Astrocyte of the spinal cord (primary cell): Measurements from ENCODE around the gene SLC22A4.
A peak's percentile ranks its signal among the peaks of the same experiment; 100 is the strongest.

ENCODE experiments used
- DNase-seq: peaks from one replicate; pipeline ENCODE4 v3.0.0; 2011; ENCODE audit warnings: low read depth, low spot score
- H3K4me3 ChIP-seq: 2 replicates; pipeline ENCODE4 v1.5.1; 2011; ENCODE audit warnings: low read depth, mild to moderate bottlenecking, low read length, moderate library complexity
- CTCF ChIP-seq: IDR thresholded peaks from 2 replicates; pipeline ENCODE4 v1.5.1; 2012; ENCODE audit warnings: low read depth, mild to moderate bottlenecking, low read length, inconsistent platforms
- in situ Hi-C: cut with HindIII; loops from 2 replicates; pipeline ENCODE4 v1.10.0; 2017; ENCODE audit warnings: low sequenced_read_pairs

SLC22A4 gene

GRCh38 chr5:132266836-132267160 is 27.4 kb upstream of the SLC22A4 start:
- no peak for TF ChIP-seq CTCF
- no peak for DNase-seq

GRCh38 chr5:132267166-132267739 is 26.9 kb upstream of the SLC22A4 start:
- in situ Hi-C loops = no loop called here
- H3K4me3 ChIP-seq = no peak overlapping the region

More at GRCh38 chr5:132266836-132267160, 27.4 kb upstream of the SLC22A4 start:
- in situ Hi-C loops = no loop called here
- H3K4me3 ChIP-seq = no peak overlapping the region

GRCh38 chr5:132267931-132268768 is 26.0 kb upstream of the SLC22A4 start:
- DNase-seq = no peak

More at GRCh38 chr5:132267166-132267739, 26.9 kb upstream of the SLC22A4 start:
- TF ChIP-seq CTCF = no peak
- DNase-seq = no peak

GRCh38 chr5:132268769-132269551 is 25.2 kb upstream of the SLC22A4 start:
- peak; percentile 68 for DNase-seq
- H3K4me3 ChIP-seq = no peak overlapping the region
- in situ Hi-C loops = no loop called here
- no peak for TF ChIP-seq CTCF

More at GRCh38 chr5:132267931-132268768, 26.0 kb upstream of the SLC22A4 start:
- no peak overlapping the region for H3K4me3 ChIP-seq
- TF ChIP-seq CTCF = no peak
- in situ Hi-C loops = no loop called here

GRCh38 chr5:132269635-132270334 is 24.4 kb upstream of the SLC22A4 start:
- no peak for DNase-seq
- TF ChIP-seq CTCF = no peak
- in situ Hi-C loops = no loop called here
- H3K4me3 ChIP-seq = no peak overlapping the region

GRCh38 chr5:132270335-132270665 is 23.9 kb upstream of the SLC22A4 start:
- DNase-seq = no peak
- TF ChIP-seq CTCF = no peak
- no peak overlapping the region for H3K4me3 ChIP-seq
- in situ Hi-C loops = no loop called here
